HG02571 (cell line): ENCODE measurements around the gene NUP205.
"Not testable (repeated sequence)": the region's sequence is repeated elsewhere in the genome, so short reads cannot be mapped to it uniquely, and the experiment has no call there.

Experiments used
- ATAC-seq: cut with Tn5 transposase; IDR thresholded peaks from one replicate; pipeline ENCODE4 v1.9.1; 2021; ENCODE audit warnings: mild to moderate bottlenecking, moderate library complexity; ENCODE audit not compliant: unreplicated experiment

The NUP205 gene

DNA sequence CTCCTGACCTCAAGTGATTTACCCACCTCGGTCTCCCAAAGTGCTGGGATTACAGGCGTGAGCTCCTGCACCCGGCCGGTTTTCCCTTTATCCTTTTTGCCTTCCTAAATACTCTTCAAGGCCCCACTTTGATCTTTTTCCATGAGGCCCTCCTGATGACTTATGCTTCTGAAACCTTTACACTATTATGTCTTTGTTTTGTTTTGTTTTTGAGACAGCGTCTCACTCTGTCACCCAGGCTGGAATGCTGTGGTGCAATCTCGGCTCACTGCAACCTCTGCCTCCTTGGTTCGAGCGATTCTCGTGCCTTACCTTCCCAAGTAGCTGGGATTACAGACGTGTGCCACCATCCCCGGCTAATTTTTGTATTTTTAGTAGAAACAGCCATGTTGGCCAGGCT lies 108.4 kb downstream of the NUP205 start:
- ATAC-seq: no peak

GRCh38 chr7:135666846-135667245 lies 109.1 kb downstream of the NUP205 start:
- no peak for ATAC-seq

GRCh38 chr7:135667626-135668025 lies 109.9 kb downstream of the NUP205 start:
- ATAC-seq: not testable (repeated sequence)

GRCh38 chr7:135668852-135669395 lies 111.2 kb downstream of the NUP205 start:
- not testable (repeated sequence) for ATAC-seq

- no peak for ATAC-seq
These were observed 112.1 kb downstream of the NUP205 start for GRCh38 chr7:135669774-135670173.

DNA sequence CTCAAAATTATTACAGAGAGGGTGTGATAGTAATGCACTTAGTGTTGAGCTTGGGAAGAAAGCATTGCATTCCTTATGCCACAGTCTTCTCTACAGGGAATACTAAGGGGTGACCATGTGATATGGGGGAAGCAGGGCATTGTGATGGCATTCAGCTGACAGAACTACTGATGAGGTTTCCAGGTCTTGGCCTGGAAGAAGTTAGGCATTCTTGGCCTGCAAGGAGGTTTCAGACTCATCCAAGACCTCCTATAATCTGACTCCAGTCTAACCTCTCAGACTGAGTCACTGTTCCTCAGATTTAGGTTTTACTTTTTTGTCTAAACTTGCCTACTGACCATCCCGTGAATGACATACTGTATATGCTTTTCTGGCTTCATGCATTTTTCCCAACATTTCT lies 112.5 kb downstream of the NUP205 start:
- ATAC-seq: no peak

DNA sequence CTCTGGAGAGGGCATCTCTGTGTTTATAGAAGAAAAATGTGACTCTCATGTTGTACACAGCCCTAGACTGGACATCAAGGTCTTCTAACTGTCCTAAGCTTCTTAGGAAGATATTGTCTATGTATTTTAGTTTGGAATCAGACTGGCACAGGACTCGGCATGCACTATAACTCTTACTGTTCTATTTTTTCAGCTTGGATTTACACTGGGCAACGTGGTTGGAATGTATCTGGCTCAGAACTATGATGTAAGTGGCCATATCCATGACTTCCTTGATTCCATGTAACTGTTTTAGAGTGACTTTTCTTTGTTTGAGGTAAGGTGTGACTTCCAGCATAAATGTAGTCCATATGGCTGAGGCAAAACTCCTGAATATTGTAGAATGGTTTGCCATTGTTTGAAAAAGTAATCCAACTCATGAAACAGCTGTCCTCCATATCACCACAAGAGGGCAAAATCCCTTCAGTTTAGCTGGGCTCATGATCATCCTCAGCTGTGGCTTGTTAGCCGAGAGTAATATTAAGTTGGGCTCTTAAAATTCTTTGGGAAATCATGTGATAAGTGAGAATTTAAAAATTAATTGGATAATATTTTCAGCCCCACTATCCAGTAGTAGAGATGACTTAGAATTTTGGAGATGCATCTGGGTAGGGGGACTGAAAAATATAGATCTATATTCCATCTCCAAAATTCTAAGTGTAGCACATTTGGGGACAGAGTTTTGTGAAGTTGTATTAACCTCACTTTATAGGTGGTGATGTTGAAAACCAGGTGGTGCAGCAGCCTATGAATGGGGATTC lies 115.0 kb downstream of the NUP205 start:
- no peak for ATAC-seq

DNA sequence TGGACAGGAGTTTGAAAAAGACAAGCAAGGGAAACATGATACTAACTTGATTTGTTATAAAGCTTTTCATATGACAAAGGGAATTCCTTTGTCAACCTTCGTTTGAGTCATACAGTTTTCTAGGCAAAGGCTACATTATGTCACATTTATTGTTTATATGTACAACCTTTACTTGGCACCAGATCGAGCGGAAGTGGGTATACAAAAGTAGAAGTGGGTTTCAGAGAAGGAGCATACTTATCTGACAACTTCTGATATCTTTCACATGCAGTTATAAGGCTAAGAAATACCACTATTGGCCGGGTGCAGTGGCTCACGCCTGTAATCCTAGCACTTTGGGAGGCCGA lies 115.6 kb downstream of the NUP205 start:
- ATAC-seq: no peak

DNA sequence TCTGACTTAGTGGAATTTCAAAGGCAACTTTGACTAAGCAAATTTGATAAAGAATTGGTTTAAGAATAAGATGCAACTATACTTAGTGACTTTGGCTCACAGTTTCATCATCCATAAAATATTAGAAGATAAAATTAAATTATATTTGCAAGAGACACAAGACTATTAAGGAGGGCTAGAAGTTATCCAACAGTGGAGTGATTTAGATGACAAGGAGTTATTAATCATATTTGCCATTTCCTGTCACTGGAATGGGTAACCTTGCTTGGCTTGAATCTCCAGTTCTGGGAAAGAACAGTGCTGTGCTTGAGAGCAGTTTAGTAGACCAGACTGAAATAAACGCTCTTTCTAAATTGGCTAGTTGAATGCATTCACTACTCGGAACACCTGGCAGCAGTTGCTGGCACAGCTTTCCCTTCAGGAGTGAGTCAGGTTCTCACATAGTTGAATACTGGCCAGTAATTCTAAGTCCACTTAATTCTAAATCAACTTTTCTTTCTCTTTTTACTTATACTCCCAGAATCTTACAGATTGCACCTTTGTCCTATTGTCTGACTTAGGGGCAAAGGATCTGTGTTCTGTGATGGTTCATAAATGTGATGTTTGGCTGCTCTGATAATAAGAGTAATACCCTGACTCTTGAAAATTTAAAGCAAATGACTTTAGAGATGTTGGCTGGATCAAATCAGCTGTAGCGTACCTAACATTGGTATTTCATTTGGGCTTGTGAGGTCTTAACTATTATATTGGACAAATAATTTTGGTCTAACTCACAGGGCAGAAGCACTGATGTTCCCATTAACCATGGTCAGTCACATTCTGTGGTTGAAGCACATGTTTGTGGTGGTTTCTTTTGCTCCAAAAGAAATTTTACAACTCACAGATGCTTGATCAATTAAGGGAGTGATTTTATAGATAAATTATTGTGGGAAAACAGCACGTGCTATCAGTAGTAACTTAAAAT lies 121.2 kb downstream of the NUP205 start:
- no peak for ATAC-seq

DNA sequence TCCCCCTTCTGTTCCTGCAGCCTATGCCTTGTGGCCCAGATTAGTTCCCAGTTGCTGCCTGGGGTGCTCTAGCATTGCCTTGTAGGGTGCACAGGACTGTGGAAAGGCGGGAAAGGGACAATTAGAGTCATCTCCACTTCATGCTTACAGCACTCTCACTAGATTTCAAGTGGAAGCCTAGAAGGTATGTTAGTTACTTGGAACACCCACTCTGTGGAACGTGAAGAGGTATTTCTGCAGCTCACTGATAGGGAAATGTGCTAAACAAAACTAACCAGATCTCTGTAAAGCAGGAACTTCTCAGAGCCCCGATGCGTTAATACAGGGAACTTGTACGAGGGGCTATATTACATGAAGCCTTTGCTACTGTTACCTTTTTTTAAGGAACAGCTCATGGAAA lies 124.0 kb downstream of the NUP205 start:
- ATAC-seq: no peak

- ATAC-seq: no peak
These were observed 124.5 kb downstream of the NUP205 start for GRCh38 chr7:135682191-135682590.

GRCh38 chr7:135683609-135684008 lies 125.9 kb downstream of the NUP205 start:
- no peak for ATAC-seq

- ATAC-seq: no peak
These were observed 126.4 kb downstream of the NUP205 start for GRCh38 chr7:135684136-135684535.

DNA sequence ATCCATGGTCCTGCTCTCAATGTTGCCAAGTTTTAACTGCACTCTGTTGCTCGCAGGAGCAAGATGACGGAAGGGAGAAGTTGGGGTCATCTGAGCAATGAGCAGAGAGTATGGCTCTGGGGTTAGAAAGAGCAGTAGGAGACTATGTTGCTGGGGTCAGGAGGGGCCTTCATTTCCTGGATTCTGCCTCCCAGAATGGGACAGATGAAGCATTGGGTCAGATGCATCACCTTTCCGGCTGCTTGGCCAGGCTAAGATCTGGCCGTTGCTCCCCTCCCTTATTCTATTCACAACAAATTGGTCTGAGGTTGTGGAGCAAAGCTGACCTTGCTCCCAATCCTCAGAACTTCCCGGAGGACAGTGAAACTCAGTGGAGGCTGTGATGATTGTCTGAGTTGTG lies 127.0 kb downstream of the NUP205 start:
- ATAC-seq: no peak

- no peak for ATAC-seq
These were observed 127.8 kb downstream of the NUP205 start for GRCh38 chr7:135685306-135686084.

DNA sequence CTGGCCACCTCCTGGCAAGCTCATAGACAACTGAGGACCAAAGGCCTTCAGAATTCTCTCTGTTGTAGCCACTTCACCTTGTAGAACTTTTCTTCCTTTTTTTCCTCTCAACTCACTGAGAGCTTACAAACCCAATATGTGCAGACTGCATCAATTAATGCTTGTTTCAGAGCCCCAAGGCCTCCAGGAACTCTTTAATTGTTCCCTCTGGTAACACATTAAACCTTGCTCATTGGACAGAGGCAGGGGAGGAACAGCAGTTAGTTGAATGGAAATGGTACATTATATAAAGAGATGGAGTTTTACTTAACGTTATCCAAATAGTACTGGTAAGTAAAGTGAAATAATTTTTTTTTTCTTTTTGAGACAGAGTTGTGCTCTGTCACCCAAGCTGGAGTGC lies 129.7 kb downstream of the NUP205 start:
- ATAC-seq: no peak

GRCh38 chr7:135690566-135690965 lies 132.8 kb downstream of the NUP205 start:
- ATAC-seq: no peak

DNA sequence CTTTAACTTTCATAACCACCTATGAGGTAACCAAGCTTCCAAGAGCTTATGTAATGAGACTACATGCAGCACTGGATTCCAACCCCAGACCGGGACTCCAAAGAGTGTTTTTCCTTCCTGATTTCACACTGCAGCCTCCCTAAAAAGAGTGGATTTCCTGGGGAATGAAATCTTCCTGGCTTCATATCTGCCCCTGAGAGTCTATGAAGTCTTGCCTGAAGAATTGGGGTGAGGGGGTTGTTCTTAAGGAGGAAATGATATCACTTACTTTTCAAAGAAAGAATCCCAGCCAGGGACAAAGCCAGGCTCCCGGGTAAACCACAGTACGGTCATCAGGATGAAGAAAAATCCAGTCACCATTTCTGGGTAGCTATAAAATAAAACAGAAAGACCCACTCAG lies 134.3 kb downstream of the NUP205 start:
- no peak for ATAC-seq

- not testable (repeated sequence) for ATAC-seq
These were observed 134.9 kb downstream of the NUP205 start for GRCh38 chr7:135692606-135693005.

DNA sequence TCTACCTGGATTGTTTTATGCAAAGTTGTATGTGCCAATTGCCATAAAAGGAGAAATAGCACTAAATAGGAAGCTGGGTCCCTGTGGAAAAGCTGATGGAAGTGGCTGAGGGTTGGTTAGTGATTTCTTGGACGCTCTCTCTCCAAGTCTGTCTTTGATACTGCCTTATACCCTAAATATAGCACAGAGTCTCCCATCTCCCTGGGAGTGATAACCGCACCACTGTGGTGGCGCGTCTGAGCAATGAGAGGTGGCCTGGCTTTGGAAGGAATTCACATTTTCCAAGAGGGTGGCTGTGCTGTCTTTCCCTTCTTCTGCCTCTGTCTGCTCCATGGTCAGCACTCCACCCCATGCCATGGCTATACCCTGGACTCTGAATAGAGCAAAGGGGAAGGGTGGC lies 135.8 kb downstream of the NUP205 start:
- ATAC-seq: no peak
